Panc1 (cell line): ENCODE results near the gene GRM1.

Experiments used
- POLR2AphosphoS5 ChIP-seq: IDR thresholded peaks from 2 replicates; pipeline ENCODE4 v1.6.1; 2012; ENCODE audit warnings: mild to moderate bottlenecking, low read depth, low read length, moderate library complexity
- SIN3A ChIP-seq: IDR thresholded peaks from 2 replicates; pipeline ENCODE4 v1.6.1; 2012; ENCODE audit warnings: low read depth, mild to moderate bottlenecking, low read length, moderate library complexity, borderline replicate concordance; ENCODE audit not compliant: insufficient read depth
- TF ChIP-seq, protein P1 (sequence below): fragments of 450-650 bp; IDR thresholded peaks from 2 replicates; pipeline ENCODE4 v1.5.1; 2017; ENCODE audit warnings: mild to moderate bottlenecking

DNA sequence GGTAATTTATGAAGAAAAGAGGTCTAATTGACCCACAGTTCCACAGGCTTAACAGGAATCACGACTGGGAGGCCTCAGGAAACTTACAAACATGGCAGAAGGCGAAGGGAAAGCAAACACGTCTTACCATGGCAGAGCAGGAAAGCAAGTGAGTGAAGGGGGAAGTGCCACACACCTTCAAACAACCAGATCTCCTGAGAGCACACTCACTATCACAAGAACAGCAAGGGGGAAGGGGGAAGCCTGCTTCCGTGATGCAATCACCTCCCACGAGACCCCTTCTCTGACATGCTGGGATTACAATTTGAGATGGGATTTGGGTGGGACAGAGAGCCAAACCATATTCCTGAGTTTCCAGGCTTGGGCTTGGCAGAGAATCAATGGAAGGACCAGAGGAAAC lies 390.7 kb downstream of the GRM1 start:
- TF ChIP-seq, protein P1, sequence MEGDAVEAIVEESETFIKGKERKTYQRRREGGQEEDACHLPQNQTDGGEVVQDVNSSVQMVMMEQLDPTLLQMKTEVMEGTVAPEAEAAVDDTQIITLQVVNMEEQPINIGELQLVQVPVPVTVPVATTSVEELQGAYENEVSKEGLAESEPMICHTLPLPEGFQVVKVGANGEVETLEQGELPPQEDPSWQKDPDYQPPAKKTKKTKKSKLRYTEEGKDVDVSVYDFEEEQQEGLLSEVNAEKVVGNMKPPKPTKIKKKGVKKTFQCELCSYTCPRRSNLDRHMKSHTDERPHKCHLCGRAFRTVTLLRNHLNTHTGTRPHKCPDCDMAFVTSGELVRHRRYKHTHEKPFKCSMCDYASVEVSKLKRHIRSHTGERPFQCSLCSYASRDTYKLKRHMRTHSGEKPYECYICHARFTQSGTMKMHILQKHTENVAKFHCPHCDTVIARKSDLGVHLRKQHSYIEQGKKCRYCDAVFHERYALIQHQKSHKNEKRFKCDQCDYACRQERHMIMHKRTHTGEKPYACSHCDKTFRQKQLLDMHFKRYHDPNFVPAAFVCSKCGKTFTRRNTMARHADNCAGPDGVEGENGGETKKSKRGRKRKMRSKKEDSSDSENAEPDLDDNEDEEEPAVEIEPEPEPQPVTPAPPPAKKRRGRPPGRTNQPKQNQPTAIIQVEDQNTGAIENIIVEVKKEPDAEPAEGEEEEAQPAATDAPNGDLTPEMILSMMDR: no peak
- TF ChIP-seq POLR2AphosphoS5: no peak
- TF ChIP-seq SIN3A: no peak
